ENCODE results near the gene BTNL9. TPM values are rescaled to one million over a fixed set of nuclear protein-coding genes. Genes with fewer than 3 reads are reported as not detected.

BTNL9 gene
- total and polyA plus RNA-seq, 9 of the 15 experiments (the other 6 are each of a cell fraction or from before 2014, with no cell fraction given) = 3.7 to 86.7 (median 29.4) TPM

- no peak for TF ChIP-seq CUX1 (CRISPR knock-in tag; IDR thresholded peaks at IDR 0.05)
- TF ChIP-seq JUNB (CRISPR knock-in tag; conservative IDR thresholded peaks at IDR 0.05) = no peak
- no peak for TF ChIP-seq ZNF584 (CRISPR knock-in tag; IDR thresholded peaks at IDR 0.05; ENCODE audit: low read depth)
- no peak for TF ChIP-seq ZBTB49 (CRISPR knock-in tag; IDR thresholded peaks at IDR 0.05; ENCODE audit: borderline replicate concordance)
- TF ChIP-seq MTF1 (CRISPR knock-in tag; IDR thresholded peaks at IDR 0.05; ENCODE audit: borderline replicate concordance) = no peak
- no peak for TF ChIP-seq FOXJ3 (CRISPR knock-in tag; IDR thresholded peaks at IDR 0.05)
- TF ChIP-seq NBN (IDR thresholded peaks at IDR 0.05; ENCODE audit: low read depth) = no peak
- no peak for TF ChIP-seq TCF7L2 (IDR thresholded peaks at IDR 0.05; ENCODE audit: low read depth, low read length)
- TF ChIP-seq REST (IDR thresholded peaks at IDR 0.05; ENCODE audit: borderline replicate concordance) = no peak
- no peak for TF ChIP-seq REST (CRISPR knock-in tag; IDR thresholded peaks at IDR 0.05; ENCODE audit: low read depth)
- no peak for TF ChIP-seq POLR2H (tag; IDR thresholded peaks at IDR 0.05; ENCODE audit: low read depth)
- no peak for TF ChIP-seq ATF1 (CRISPR knock-in tag; IDR thresholded peaks at IDR 0.05)
- TF ChIP-seq ATF1 (tag; IDR thresholded peaks at IDR 0.05) = no peak
- no peak for TF ChIP-seq NFRKB (IDR thresholded peaks at IDR 0.05; ENCODE audit: low read depth)
Measured at GRCh38 chr5:181087309-181087708, 47.2 kb downstream of the BTNL9 start (continued).
